GM12878 (cell line): ENCODE results near the gene TESK1. TPM values are rescaled to one million over a fixed set of nuclear protein-coding genes. Genes with fewer than 3 reads are reported as not detected.

Source experiments
- CEBPZ ChIP-seq: fragments of 150-350 bp; IDR thresholded peaks from 2 replicates; pipeline ENCODE4 v1.6.1; 2016; ENCODE audit warnings: low read depth, low read length
- E4F1 ChIP-seq: fragments of 450-650 bp; IDR thresholded peaks from 2 replicates; pipeline ENCODE4 v1.6.1; 2018; ENCODE audit warnings: borderline replicate concordance, mild to moderate bottlenecking; ENCODE audit not compliant: partially characterized antibody
- EP300 ChIP-seq, 2 experiments: fragments of 150-350 bp in 1 of 2; IDR thresholded peaks; 2 replicates each; pipeline ENCODE4 v1.6.1; 2011 to 2012; ENCODE audit warnings: low read depth in 2 of 2, low read length in 2 of 2, borderline replicate concordance in 1 of 2, improper control_type of control experiment in 1 of 2, inconsistent platforms in 1 of 2; ENCODE audit not compliant: control insufficient read depth in 1 of 2
- IKZF2 ChIP-seq, 2 experiments: fragments of 450-650 bp; IDR thresholded peaks; 2 replicates each; pipeline ENCODE4 v1.6.1; 2017; ENCODE audit warnings: mild to moderate bottlenecking in 2 of 2, moderate library complexity in 2 of 2
- USF1 ChIP-seq: IDR thresholded peaks from 2 replicates; pipeline ENCODE4 v1.6.1; 2011; ENCODE audit warnings: borderline replicate concordance, low read depth, mild to moderate bottlenecking, moderate library complexity, mixed read lengths, low read length; ENCODE audit not compliant: insufficient read depth; ENCODE audit errors: extremely low read length
- ZNF217 ChIP-seq: fragments of 450-650 bp; IDR thresholded peaks from 2 replicates; pipeline ENCODE4 v1.6.1; 2017; ENCODE audit warnings: antibody characterized with exemption, mild to moderate bottlenecking
- polyA plus RNA-seq, 11 experiments: library from polyadenylated mRNA; depleted of rRNA in 4 of 11; unstranded in 6 of 11; stranded (reverse) in 5 of 11; fragments of >200 nt; fragmentation: Nextera tagmentation in 4 of 11; fragmentation: Illumina TruSeq in 1 of 11; extraction: Ambion mirVana in 4 of 11; extraction: Trizol in 1 of 11; gene quantifications; 1 replicate in 1 of 11; 2 replicates in 10 of 11; pipeline versions ENCODE4 v1.2.1 to v1.2.3, GENCODE V29; 2011 to 2016; ENCODE audit warnings: inconsistent platforms in 2 of 11, missing spikeins in 2 of 11, low read depth in 1 of 11
- total RNA-seq, 4 experiments: library from RNA; depleted of rRNA in 3 of 4; stranded (reverse); fragments of >200 nt in 3 of 4; fragmentation: Illumina TruSeq in 1 of 4; extraction: Trizol in 1 of 4; gene quantifications; 2 replicates each; pipeline versions ENCODE4 v1.2.1 to v1.2.3, GENCODE V29; 2013 to 2021

The TESK1 gene
- total and polyA plus RNA-seq, 10 of the 15 experiments (the other 5 are each of a cell fraction or from before 2014, with no cell fraction given) = 0.16 to 19.5 (median 7.9) TPM; not detected in 1

GRCh38 chr9:35618854-35619799 lies 14.1 kb downstream of the TESK1 start (continued):
- TF ChIP-seq CEBPZ = no peak
- 0 out of 4 replicates have a peak, but pooled peaks have one; percentile 12 to 36 for TF ChIP-seq EP300 (IDR thresholded peaks at IDR 0.05; ENCODE audit: borderline replicate concordance in 1 of 2, control insufficient read depth in 1 of 2, low read depth in 2 of 2, low read length in 2 of 2)
- peak; percentile 81 to 82 for TF ChIP-seq IKZF2 (IDR thresholded peaks at IDR 0.05)
- TF ChIP-seq E4F1 = no peak
- no peak for TF ChIP-seq ZNF217
- TF ChIP-seq USF1 = peak; percentile 60
